Sigmoid colon (tissue), 4 donors: ENCODE data around the gene MITF.

Experiments
- CTCF ChIP-seq, 4 experiments: fragments of 450-650 bp in 3 of 4; fragments of 200-600 bp in 1 of 4; IDR thresholded peaks; one replicate each; pipeline ENCODE4 v1.5.1; 2016 to 2019; ENCODE audit warnings: antibody characterized with exemption in 4 of 4, mild to moderate bottlenecking in 3 of 4, moderate library complexity in 2 of 4
- POLR2A ChIP-seq, 2 donors: fragments of 450-650 bp; IDR thresholded peaks; one replicate each; pipeline ENCODE4 v1.6.1; 2016; ENCODE audit warnings: antibody characterized with exemption in 2 of 2, mild to moderate bottlenecking in 2 of 2, moderate library complexity in 2 of 2
- POLR2AphosphoS5 ChIP-seq, 4 donors: sonication (generic); formaldehyde crosslinking; IDR thresholded peaks; one replicate each; pipeline ENCODE4 v1.6.1; 2017; ENCODE audit warnings: antibody characterized with exemption in 4 of 4

- no peak for TF ChIP-seq CTCF (IDR thresholded peaks at IDR 0.05)
- no peak for TF ChIP-seq POLR2A (IDR thresholded peaks at IDR 0.05)
- no peak for TF ChIP-seq POLR2AphosphoS5 (IDR thresholded peaks at IDR 0.05)
Measured at GRCh38 chr3:69749461-69749860, 10.2 kb downstream of the MITF start.
